Spleen (tissue), 7 donors: ENCODE results near the gene LMBR1.

Source experiments
- CTCF ChIP-seq, 11 experiments: fragments of 200-600 bp in 7 of 11; fragments of 450-650 bp in 4 of 11; sonication (generic) in 4 of 11; IDR thresholded peaks in 8 of 11; conservative IDR thresholded peaks in 3 of 11; 1 replicate in 7 of 11; 2 replicates in 4 of 11; pipeline versions ENCODE4 v1.4.0 to v1.8.0; 2016 to 2021; ENCODE audit warnings: antibody characterized with exemption in 11 of 11, inconsistent platforms in 4 of 11, mild to moderate bottlenecking in 1 of 11
- POLR2AphosphoS5 ChIP-seq, 3 donors: sonication (generic); formaldehyde crosslinking; IDR thresholded peaks; one replicate each; pipeline ENCODE4 v1.5.1; 2017; ENCODE audit warnings: antibody characterized with exemption in 3 of 3
- donor health status: DM: no; HTN: no; CAD: no; lungs with moderate emphysema.
- donor health status: DM: no; HTN: no; CAD: no.
- donor health status: DM: no; HTN: no; CAD: no.

DNA sequence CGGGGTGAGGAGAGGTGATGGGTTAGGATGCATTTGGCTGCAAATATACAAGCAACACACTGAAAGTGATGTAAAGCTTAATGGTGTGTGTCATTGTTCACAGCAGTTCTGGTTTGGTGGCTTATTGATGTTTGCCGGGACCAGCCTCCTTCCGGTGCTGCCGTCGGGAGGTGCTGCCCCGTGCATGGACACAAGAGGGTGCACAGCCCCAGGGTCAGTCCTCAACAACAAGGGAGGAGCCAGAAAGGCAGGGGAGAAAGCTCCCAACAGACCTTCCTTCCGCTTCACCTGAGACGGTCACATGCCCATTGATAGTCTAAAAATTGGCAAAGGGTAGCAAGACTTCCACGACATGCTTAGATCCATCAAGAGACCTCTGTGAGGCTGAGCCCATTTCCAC lies 242.9 kb downstream of the LMBR1 start:
- no peak for TF ChIP-seq CTCF (IDR thresholded peaks at IDR 0.05 in 8 of 11, conservative IDR thresholded peaks at IDR 0.05 in 3 of 11)
- no peak for TF ChIP-seq POLR2AphosphoS5 (IDR thresholded peaks at IDR 0.05)
